ENCODE results near the gene SPATA12. TPM values are rescaled to one million over a fixed set of nuclear protein-coding genes. Genes with fewer than 3 reads are reported as not detected.

SPATA12 gene
- total and polyA plus RNA-seq, 2 of the 8 experiments (the other 6 are each of a cell fraction or from before 2014, with no cell fraction given) = 0.19 to 0.97 TPM

DNA sequence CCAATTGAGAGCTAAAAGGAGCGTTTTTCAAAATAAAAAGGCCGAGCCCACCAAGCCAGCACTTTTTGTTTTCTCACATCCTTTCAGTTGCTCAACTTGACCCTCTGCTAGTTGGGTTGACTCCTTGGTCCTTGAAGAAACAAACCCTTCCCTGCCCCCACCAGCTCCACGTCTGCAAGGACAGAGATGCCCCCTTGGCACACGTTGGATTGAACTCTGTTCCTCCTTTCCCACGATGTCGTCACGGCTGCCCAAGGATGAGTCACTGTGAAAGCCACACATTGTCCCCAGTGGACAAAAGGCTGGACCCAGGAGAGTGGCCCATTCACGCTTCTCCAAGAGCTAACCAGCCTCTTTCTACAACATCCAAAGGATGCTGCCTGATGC, 43.0 kb upstream of the SPATA12 start:
- CTCF ChIA-PET (ENCODE audit: partially characterized antibody) = interaction anchor here (1.3 to 7.7 kb wide), 3 partner anchors 10 to 29 kb away, joined by 4 to 62 read pairs (median 8); no protein-coding TSS in a partner anchor

More for the DNA sequence above, 43.0 kb upstream of the SPATA12 start:
- 0 out of 8 replicates have a peak, but pooled peaks cover 0 to 3% (median 0%) of the 10 kb centered on the region in 4 experiments for H3K36me3 ChIP-seq (ENCODE audit: control insufficient read depth in 2 of 4, insufficient read depth in 4 of 4, low read length in 3 of 4)
- no peak overlapping the region for H3K23ac ChIP-seq (ENCODE audit: insufficient read length)
- POLR2A ChIA-PET (ENCODE audit: partially characterized antibody) = no interaction called here
- H3K4ac ChIP-seq (replicated peaks; ENCODE audit: insufficient read length, low read depth, low read length) = peak overlapping the region; percentile 9
- H2BK15ac ChIP-seq (ENCODE audit: low read length) = peak overlapping the region; percentile 95; the same call in 1 of the 2 replicates
- H4K8ac ChIP-seq (ENCODE audit: extremely low read depth, insufficient read depth, low read length) = no peak overlapping the region
- peak overlapping the region; percentile 1 to 69; a peak in 1 of 4 replicates for H3K4me2 ChIP-seq (ENCODE audit: insufficient read depth in 1 of 2, low read depth in 2 of 2, low read length in 2 of 2)
- 0 out of 2 replicates have a peak, but pooled peaks cover 2% of the 10 kb centered on the region for H3K23me2 ChIP-seq (ENCODE audit: low read depth, low read length)
- H3K4me1 ChIP-seq (replicated peaks in 1 of 4; ENCODE audit: control insufficient read depth in 3 of 4, insufficient read depth in 4 of 4, low read length in 3 of 4) = peaks cover 10 to 13% (median 11%) of the 10 kb centered on the region in 4 experiments
- H4K20me1 ChIP-seq (replicated peaks in 1 of 2; ENCODE audit: control insufficient read depth in 1 of 2, insufficient read depth in 2 of 2, low read length in 2 of 2) = no peaks in the 10 kb centered on the region
- H2AK5ac ChIP-seq (ENCODE audit: low read depth, low read length) = no peak overlapping the region; the same call in 1 of the 2 replicates
- H2BK120ac ChIP-seq (replicated peaks; ENCODE audit: low read depth, low read length) = no peak overlapping the region
- H3K9ac ChIP-seq (replicated peaks in 1 of 4; ENCODE audit: extremely low read depth in 1 of 4, low read depth in 3 of 4, low read length in 3 of 4) = no peak overlapping the region
- peak overlapping the region; percentile 78; the same call in 1 of the 2 replicates for H2BK5ac ChIP-seq (ENCODE audit: low read depth, low read length)
- no peak for FAIRE-seq
- no peak overlapping the region for H3K14ac ChIP-seq (ENCODE audit: insufficient read length)
- H3K9me3 ChIP-seq (ENCODE audit: insufficient read depth in 2 of 2, low read depth in 1 of 2, low read length in 1 of 2) = peaks cover 0 to 7% of the 10 kb centered on the region in 2 experiments; a peak in 1 of 4 replicates
- H3K56ac ChIP-seq (replicated peaks; ENCODE audit: insufficient read length, low read depth, low read length) = no peak overlapping the region
- H3K18ac ChIP-seq (ENCODE audit: extremely low read depth, low read length) = no peak overlapping the region
- H4K5ac ChIP-seq (ENCODE audit: insufficient read length, low read depth, low read length) = no peak overlapping the region
- 76% methylated on average over 8 of the region's 8 CpGs; no CpG with 5 or more reads in 1 of the 2 experiments for WGBS, 2 experiments (ENCODE audit: extremely low coverage in 1 of 2, insufficient coverage in 1 of 2, insufficient read length in 1 of 2, insufficient replicate concordance in 2 of 2, low coverage in 1 of 2, low lambda C conversion rate in 2 of 2, missing lambda C conversion rate in 1 of 2)
- peak overlapping the region; percentile 95; the same call in 1 of the 2 replicates for H2BK20ac ChIP-seq (ENCODE audit: low read length)
- no peak overlapping the region for H2AFZ ChIP-seq (ENCODE audit: low read length)
- no peak overlapping the region for H3K27ac ChIP-seq (ENCODE audit: low read depth, low read length)
- H3K4me3 ChIP-seq (ENCODE audit: extremely low read depth in 1 of 4, insufficient read depth in 2 of 4, low read depth in 3 of 4, low read length in 4 of 4) = no peak overlapping the region
- peak overlapping the region; percentile 45 for H4K91ac ChIP-seq (replicated peaks; ENCODE audit: insufficient read length, low read length)
- peak overlapping the region; percentile 94 for H2BK12ac ChIP-seq (ENCODE audit: low read depth, low read length)
- DNase-seq (ENCODE audit: low read depth in 1 of 2, low spot score in 2 of 2) = no peak
- H3K79me2 ChIP-seq (ENCODE audit: control insufficient read depth in 1 of 2, insufficient read depth in 2 of 2, low read length in 2 of 2) = no peaks in the 10 kb centered on the region
- TF ChIP-seq RFX5 (IDR thresholded peaks at IDR 0.05; ENCODE audit: borderline replicate concordance, low read depth, low read length) (no peak), RXRA (IDR thresholded peaks at IDR 0.05; ENCODE audit: insufficient read depth, low read depth, low read length) (no peak), SAP30 (IDR thresholded peaks at IDR 0.05; ENCODE audit: insufficient read depth, insufficient replicate concordance, low read length) (no peak), FOSL1 (IDR thresholded peaks at IDR 0.05; ENCODE audit: insufficient read depth, low read depth, low read length) (no peak), SP4 (IDR thresholded peaks at IDR 0.05; ENCODE audit: low read length) (no peak), BCL11A (IDR thresholded peaks at IDR 0.05; ENCODE audit: low read depth in 2 of 2, low read length in 2 of 2) (no peak), YY1 (IDR thresholded peaks at IDR 0.05; ENCODE audit: low read depth, low read length) (no peak), GABPA (IDR thresholded peaks at IDR 0.05; ENCODE audit: borderline replicate concordance, insufficient read depth, low read length) (no peak)
- no peaks in the 10 kb centered on the region for H3K27me3 ChIP-seq (replicated peaks in 1 of 4; ENCODE audit: control insufficient read depth in 3 of 4, extremely low read depth in 1 of 4, insufficient read depth in 3 of 4, low read length in 3 of 4)
- H3K79me1 ChIP-seq (ENCODE audit: low read depth, low read length) = no peaks in the 10 kb centered on the region
